Measurements from ENCODE around the gene PRKCA. TPM values are rescaled to one million over a fixed set of nuclear protein-coding genes. Genes with fewer than 3 reads are reported as not detected.

Gene PRKCA
- total RNA-seq, 1 experiment from 2014 or later, result 29.6 TPM

DNA sequence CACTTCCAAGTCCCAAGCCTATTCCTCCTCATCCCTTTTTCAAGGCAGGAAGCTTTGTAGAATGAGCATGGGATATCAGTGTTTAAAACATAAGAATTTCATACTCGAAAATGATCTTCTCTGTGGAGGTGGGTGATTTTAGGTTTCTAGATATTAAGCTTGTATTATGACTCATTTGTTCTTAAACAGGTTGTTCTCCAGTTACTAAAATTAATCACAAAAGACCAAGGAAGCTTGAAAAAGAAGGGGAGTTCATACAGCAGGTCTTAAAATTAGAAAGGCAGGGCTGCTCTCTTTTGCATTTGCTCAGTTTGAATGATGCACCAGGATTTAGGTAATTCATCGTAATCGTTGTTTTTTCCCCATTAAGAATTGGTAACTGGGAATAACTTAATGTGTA lies 208.7 kb downstream of the PRKCA start:
- BruUV-seq (replicated peaks), result no TSS peak
- H3K36me3 Mint-ChIP-seq (ENCODE audit: insufficient read depth, unreplicated experiment), result no peaks in the 10 kb centered on the region
- no peak for TF ChIP-seq CTCF (IDR thresholded peaks at IDR 0.05; ENCODE audit: insufficient read depth in 1 of 2, low read depth in 1 of 2, low read length in 1 of 2, severe bottlenecking in 1 of 2, unreplicated experiment in 1 of 2)
- H3K9me3 ChIP-seq, result no peaks in the 10 kb centered on the region
- no peak for DNase-seq
- H3K4me3 Mint-ChIP-seq (ENCODE audit: unreplicated experiment), result no peak overlapping the region
- H3K27me3 ChIP-seq (replicated peaks; ENCODE audit: control insufficient read depth, insufficient read depth, low read length), result no peaks in the 10 kb centered on the region
- ChIA-PET POLR2A (no interaction called here), CTCF (no interaction called here)
- H3K4me1 Mint-ChIP-seq (ENCODE audit: low read depth, unreplicated experiment), result peaks cover 7% of the 10 kb centered on the region
- H3K36me3 ChIP-seq (ENCODE audit: control insufficient read depth, insufficient read depth, low read length), result no peaks in the 10 kb centered on the region
- H3K27ac Mint-ChIP-seq (ENCODE audit: unreplicated experiment), result no peak overlapping the region
- no peaks in the 10 kb centered on the region for H3K9me3 Mint-ChIP-seq (ENCODE audit: unreplicated experiment)
- intact Hi-C loops (cut with micrococcal nuclease; ENCODE audit: unreplicated experiment), result no loop called here
- H3K27me3 Mint-ChIP-seq (ENCODE audit: insufficient read depth, unreplicated experiment), result no peaks in the 10 kb centered on the region
- H3K4me1 ChIP-seq, result no peaks in the 10 kb centered on the region
- no peak overlapping the region for H3K4me3 ChIP-seq (ENCODE audit: low read depth, low read length)

GRCh38 chr17:66514227-66514806 lies 211.9 kb downstream of the PRKCA start:
- BruUV-seq (replicated peaks), result no TSS peak
- no peaks in the 10 kb centered on the region for H3K27me3 ChIP-seq (replicated peaks; ENCODE audit: control insufficient read depth, insufficient read depth, low read length)
- no peaks in the 10 kb centered on the region for H3K36me3 ChIP-seq (ENCODE audit: control insufficient read depth, insufficient read depth, low read length)
- intact Hi-C loops (cut with micrococcal nuclease; ENCODE audit: unreplicated experiment), result no loop called here
- H3K27me3 Mint-ChIP-seq (ENCODE audit: insufficient read depth, unreplicated experiment), result no peaks in the 10 kb centered on the region
- no peak for TF ChIP-seq CTCF (IDR thresholded peaks at IDR 0.05; ENCODE audit: insufficient read depth in 1 of 2, low read depth in 1 of 2, low read length in 1 of 2, severe bottlenecking in 1 of 2, unreplicated experiment in 1 of 2)
- no peaks in the 10 kb centered on the region for H3K4me1 ChIP-seq
- no peaks in the 10 kb centered on the region for H3K36me3 Mint-ChIP-seq (ENCODE audit: insufficient read depth, unreplicated experiment)
- DNase-seq, result no peak
- no peaks in the 10 kb centered on the region for H3K4me1 Mint-ChIP-seq (ENCODE audit: low read depth, unreplicated experiment)
- ChIA-PET POLR2A (no interaction called here), CTCF (no interaction called here)
- no peak overlapping the region for H3K27ac Mint-ChIP-seq (ENCODE audit: unreplicated experiment)
- H3K9me3 Mint-ChIP-seq (ENCODE audit: unreplicated experiment), result no peaks in the 10 kb centered on the region
- no peak overlapping the region for H3K4me3 ChIP-seq (ENCODE audit: low read depth, low read length)
- no peak overlapping the region for H3K4me3 Mint-ChIP-seq (ENCODE audit: unreplicated experiment)
- no peaks in the 10 kb centered on the region for H3K9me3 ChIP-seq

GRCh38 chr17:66515974-66516373 lies 213.6 kb downstream of the PRKCA start:
- no peaks in the 10 kb centered on the region for H3K27me3 ChIP-seq (replicated peaks; ENCODE audit: control insufficient read depth, insufficient read depth, low read length)
- intact Hi-C loops (cut with micrococcal nuclease; ENCODE audit: unreplicated experiment), result no loop called here
- no peak for DNase-seq
- H3K4me1 ChIP-seq, result no peaks in the 10 kb centered on the region
- Mint-ChIP-seq H3K36me3 (ENCODE audit: insufficient read depth, unreplicated experiment) (no peaks in the 10 kb centered on the region), H3K4me3 (ENCODE audit: unreplicated experiment) (no peak overlapping the region), H3K4me1 (ENCODE audit: low read depth, unreplicated experiment) (no peaks in the 10 kb centered on the region), H3K9me3 (ENCODE audit: unreplicated experiment) (no peaks in the 10 kb centered on the region), H3K27me3 (ENCODE audit: insufficient read depth, unreplicated experiment) (no peaks in the 10 kb centered on the region), H3K27ac (ENCODE audit: unreplicated experiment) (no peak overlapping the region)
- ChIA-PET POLR2A (no interaction called here), CTCF (no interaction called here)
- no TSS peak for BruUV-seq (replicated peaks)
- no peaks in the 10 kb centered on the region for H3K9me3 ChIP-seq
- no peak overlapping the region for H3K4me3 ChIP-seq (ENCODE audit: low read depth, low read length)
- TF ChIP-seq CTCF (IDR thresholded peaks at IDR 0.05; ENCODE audit: insufficient read depth in 1 of 2, low read depth in 1 of 2, low read length in 1 of 2, severe bottlenecking in 1 of 2, unreplicated experiment in 1 of 2), result no peak
- no peaks in the 10 kb centered on the region for H3K36me3 ChIP-seq (ENCODE audit: control insufficient read depth, insufficient read depth, low read length)

Data from Caco-2 (cell line).